ENCODE measurements around the gene PCLO. TPM values are rescaled to one million over a fixed set of nuclear protein-coding genes. Genes with fewer than 3 reads are reported as not detected.
"Not testable (repeated sequence)": the region's sequence is repeated elsewhere in the genome, so short reads cannot be mapped to it uniquely, and the experiment has no call there.

The PCLO gene
- total and polyA plus RNA-seq, 4 donors, result 19.7 to 53.5 (median 30.3) TPM

DNA sequence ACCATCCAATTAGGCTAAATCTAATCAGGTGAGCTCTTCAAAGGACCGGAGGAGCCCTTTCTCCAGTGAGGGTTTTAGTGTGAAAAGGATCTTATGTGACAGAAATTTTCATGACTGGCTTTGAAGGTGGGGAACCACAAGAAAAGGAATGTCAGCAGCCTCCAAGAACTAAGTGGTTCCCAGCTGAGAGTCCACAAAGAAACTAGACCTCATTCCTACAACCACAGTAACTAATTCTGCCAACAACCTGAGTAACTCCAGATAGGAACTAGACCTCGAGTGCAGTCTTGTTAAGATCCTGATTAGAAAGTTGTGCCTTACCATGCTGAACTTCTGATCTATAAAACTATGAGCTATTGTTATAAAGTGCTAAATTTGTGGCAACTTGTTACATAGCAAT lies 51.3 kb downstream of the PCLO start:
- no CpG with 5 or more reads among the region's 2 CpGs for WGBS (ENCODE audit: insufficient coverage)
- Histone ChIP-seq H3K27me3 (ENCODE audit: control insufficient read depth, insufficient read depth, low read length) (no peaks in the 10 kb centered on the region), H3K27ac (ENCODE audit: low read depth, low read length) (no peak overlapping the region), H3K4me1 (ENCODE audit: control insufficient read depth, insufficient read depth, low read length) (no peaks in the 10 kb centered on the region), H3K4me3 (ENCODE audit: low read depth, low read length) (no peak overlapping the region), H3K9me3 (ENCODE audit: control insufficient read depth, insufficient read depth, low read length) (no peaks in the 10 kb centered on the region), H3K36me3 (ENCODE audit: control insufficient read depth, insufficient read depth, low read length) (no peaks in the 10 kb centered on the region)
- DNase-seq (ENCODE audit: low read depth in 4 of 6, low spot score in 6 of 6), result no peak

DNA sequence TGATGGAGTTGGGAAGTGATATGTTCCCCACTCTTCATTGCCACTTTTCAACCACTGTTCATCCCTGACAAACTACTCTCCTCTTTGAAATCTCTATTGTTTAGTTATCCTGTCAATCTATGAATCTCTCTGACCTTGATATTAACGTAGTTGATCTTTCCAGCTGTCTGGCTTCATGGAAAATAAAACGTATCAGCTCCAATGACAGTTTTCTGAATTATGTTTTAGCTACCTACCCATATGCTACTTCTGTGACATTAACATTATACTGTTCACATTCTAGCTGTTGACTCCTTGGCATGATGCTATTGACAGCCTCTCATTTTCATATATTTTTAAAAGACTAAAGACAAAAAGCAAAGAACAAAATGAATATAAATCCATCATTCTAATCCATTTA lies 53.3 kb downstream of the PCLO start:
- Histone ChIP-seq H3K9me3 (ENCODE audit: control insufficient read depth, insufficient read depth, low read length) (no peaks in the 10 kb centered on the region), H3K27me3 (ENCODE audit: control insufficient read depth, insufficient read depth, low read length) (no peaks in the 10 kb centered on the region), H3K4me3 (ENCODE audit: low read depth, low read length) (no peak overlapping the region), H3K4me1 (ENCODE audit: control insufficient read depth, insufficient read depth, low read length) (no peaks in the 10 kb centered on the region), H3K27ac (ENCODE audit: low read depth, low read length) (no peak overlapping the region), H3K36me3 (ENCODE audit: control insufficient read depth, insufficient read depth, low read length) (no peaks in the 10 kb centered on the region)
- WGBS (ENCODE audit: insufficient coverage), result 74% methylated on average over 2 of the region's 2 CpGs
- no peak for DNase-seq (ENCODE audit: low read depth in 4 of 6, low spot score in 6 of 6)

DNA sequence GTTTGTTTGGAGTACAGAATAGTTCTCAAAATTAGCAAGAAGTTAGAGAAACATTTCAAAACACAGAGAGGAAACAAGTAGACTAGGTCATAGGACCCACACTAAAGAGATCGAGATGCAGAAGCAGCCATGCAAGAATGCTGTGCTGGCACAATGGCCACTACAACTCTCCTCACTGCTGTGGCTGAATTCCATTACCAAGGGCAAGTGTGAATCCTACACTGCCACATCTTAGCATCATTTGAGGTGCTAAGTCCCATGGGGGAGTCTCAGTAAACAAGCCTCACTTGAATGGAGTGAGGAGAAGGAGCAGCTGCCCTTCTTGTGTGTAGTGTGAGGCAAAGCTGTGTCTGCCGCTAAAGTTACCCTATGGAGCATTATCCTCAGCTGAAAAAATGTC lies 56.7 kb downstream of the PCLO start:
- no peak overlapping the region for H3K27ac ChIP-seq (ENCODE audit: low read depth, low read length)
- DNase-seq (ENCODE audit: low read depth in 4 of 6, low spot score in 6 of 6), result no peak
- H3K36me3 ChIP-seq (ENCODE audit: control insufficient read depth, insufficient read depth, low read length), result no peaks in the 10 kb centered on the region
- H3K9me3 ChIP-seq (ENCODE audit: control insufficient read depth, insufficient read depth, low read length), result no peaks in the 10 kb centered on the region
- no peaks in the 10 kb centered on the region for H3K27me3 ChIP-seq (ENCODE audit: control insufficient read depth, insufficient read depth, low read length)
- H3K4me1 ChIP-seq (ENCODE audit: control insufficient read depth, insufficient read depth, low read length), result no peaks in the 10 kb centered on the region
- WGBS (ENCODE audit: insufficient coverage), result 20% methylated on average over 1 of the region's 2 CpGs
- H3K4me3 ChIP-seq (ENCODE audit: low read depth, low read length), result no peak overlapping the region

DNA sequence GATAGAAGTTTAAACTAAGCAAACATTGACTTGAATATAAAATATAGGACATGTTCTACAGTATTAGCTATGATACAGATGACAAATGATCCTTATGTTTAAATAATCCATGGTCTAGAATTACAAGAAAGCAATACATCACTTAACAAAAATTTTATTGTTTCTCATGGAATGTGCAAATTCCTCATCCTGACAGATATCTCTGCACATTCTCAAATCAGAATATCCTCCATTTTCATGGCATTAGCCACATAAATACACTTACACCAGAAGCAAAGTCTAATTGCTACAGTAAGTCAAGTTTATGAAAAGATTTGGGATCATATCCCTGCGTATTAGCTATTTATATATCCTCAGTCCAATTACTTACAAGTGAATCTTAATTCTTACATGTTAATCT lies 57.6 kb downstream of the PCLO start:
- Histone ChIP-seq H3K27ac (ENCODE audit: low read depth, low read length) (no peak overlapping the region), H3K27me3 (ENCODE audit: control insufficient read depth, insufficient read depth, low read length) (no peaks in the 10 kb centered on the region), H3K36me3 (ENCODE audit: control insufficient read depth, insufficient read depth, low read length) (no peaks in the 10 kb centered on the region), H3K4me3 (ENCODE audit: low read depth, low read length) (no peak overlapping the region), H3K4me1 (ENCODE audit: control insufficient read depth, insufficient read depth, low read length) (no peaks in the 10 kb centered on the region), H3K9me3 (ENCODE audit: control insufficient read depth, insufficient read depth, low read length) (no peaks in the 10 kb centered on the region)
- WGBS (ENCODE audit: insufficient coverage), result no CpG with 5 or more reads among the region's 1 CpG
- no peak for DNase-seq (ENCODE audit: low read depth in 4 of 6, low spot score in 6 of 6)

DNA sequence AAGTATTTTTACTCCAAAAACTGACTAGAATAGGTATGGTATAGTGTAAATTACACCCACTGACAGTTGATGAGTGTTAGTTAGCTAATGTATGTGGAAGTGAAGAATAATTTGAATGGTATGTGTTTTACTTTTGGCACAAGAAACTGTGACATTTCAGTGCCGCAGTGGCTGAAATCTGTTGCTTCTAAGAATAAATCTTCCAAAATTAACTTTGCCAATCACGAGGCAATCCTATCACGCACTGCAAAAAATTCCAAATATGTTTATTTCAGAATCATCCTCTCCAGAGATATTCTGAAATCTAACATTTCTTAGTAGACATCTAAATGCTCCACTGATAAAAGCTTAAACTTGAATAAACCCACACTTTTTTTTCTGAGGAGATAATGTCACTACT lies 61.2 kb downstream of the PCLO start:
- 88% methylated on average over 3 of the region's 3 CpGs for WGBS (ENCODE audit: insufficient coverage)
- peak in 1 of 6 donors; percentile 71 for DNase-seq (ENCODE audit: low read depth in 4 of 6, low spot score in 6 of 6)

GRCh38 chr7:83096065-83096580 lies 66.6 kb downstream of the PCLO start:
- Histone ChIP-seq H3K9me3 (ENCODE audit: control insufficient read depth, insufficient read depth, low read length) (peaks cover 2% of the 10 kb centered on the region), H3K36me3 (ENCODE audit: control insufficient read depth, insufficient read depth, low read length) (no peaks in the 10 kb centered on the region), H3K4me3 (ENCODE audit: low read depth, low read length) (no peak overlapping the region), H3K4me1 (ENCODE audit: control insufficient read depth, insufficient read depth, low read length) (no peaks in the 10 kb centered on the region), H3K27me3 (ENCODE audit: control insufficient read depth, insufficient read depth, low read length) (no peaks in the 10 kb centered on the region), H3K27ac (ENCODE audit: low read depth, low read length) (no peak overlapping the region)
- no CpG with 5 or more reads among the region's 2 CpGs for WGBS (ENCODE audit: insufficient coverage)
- no peak for DNase-seq (ENCODE audit: low read depth in 4 of 6, low spot score in 6 of 6)

More for the DNA sequence above, 61.2 kb downstream of the PCLO start:
- H3K27ac ChIP-seq (ENCODE audit: low read depth, low read length), result no peak overlapping the region
- no peaks in the 10 kb centered on the region for H3K9me3 ChIP-seq (ENCODE audit: control insufficient read depth, insufficient read depth, low read length)
- no peaks in the 10 kb centered on the region for H3K27me3 ChIP-seq (ENCODE audit: control insufficient read depth, insufficient read depth, low read length)
- no peak overlapping the region for H3K4me3 ChIP-seq (ENCODE audit: low read depth, low read length)
- H3K4me1 ChIP-seq (ENCODE audit: control insufficient read depth, insufficient read depth, low read length), result no peaks in the 10 kb centered on the region
- H3K36me3 ChIP-seq (ENCODE audit: control insufficient read depth, insufficient read depth, low read length), result no peaks in the 10 kb centered on the region

- 60% methylated on average over 1 of the region's 4 CpGs for WGBS (ENCODE audit: insufficient coverage)
- H3K4me3 ChIP-seq (ENCODE audit: low read depth, low read length), result no peak overlapping the region
Measured at GRCh38 chr7:83085299-83085698, 77.4 kb downstream of the PCLO start.

DNA sequence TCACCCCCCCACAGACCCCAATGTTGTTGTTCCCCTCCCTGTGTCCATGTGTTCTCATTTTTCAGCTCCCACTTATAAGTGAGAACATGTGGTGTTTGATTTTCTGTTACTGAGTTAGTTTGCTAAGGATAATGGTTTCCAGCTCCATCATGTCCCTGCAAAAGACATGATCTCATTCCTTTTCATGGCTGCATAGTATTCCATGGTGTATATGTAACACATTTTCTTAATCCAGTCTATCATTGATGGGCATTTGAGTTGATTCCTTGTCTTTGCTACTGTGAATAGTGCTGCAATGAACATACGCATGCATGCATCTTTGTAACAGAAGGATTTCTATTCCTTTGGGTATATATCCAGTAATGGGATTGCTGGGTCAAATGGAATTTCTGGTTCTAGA lies 82.8 kb downstream of the PCLO start:
- H3K4me1 ChIP-seq (ENCODE audit: control insufficient read depth, insufficient read depth, low read length); H3K4me3 ChIP-seq (ENCODE audit: low read depth, low read length); H3K27me3 ChIP-seq (ENCODE audit: control insufficient read depth, insufficient read depth, low read length); H3K36me3 ChIP-seq (ENCODE audit: control insufficient read depth, insufficient read depth, low read length); H3K9me3 ChIP-seq (ENCODE audit: control insufficient read depth, insufficient read depth, low read length); H3K27ac ChIP-seq (ENCODE audit: low read depth, low read length); DNase-seq (ENCODE audit: low read depth in 4 of 6, low spot score in 6 of 6): not testable (repeated sequence)
- WGBS (ENCODE audit: insufficient coverage), result no CpG with 5 or more reads among the region's 1 CpG

More at GRCh38 chr7:83085299-83085698, 77.4 kb downstream of the PCLO start:
- Histone ChIP-seq H3K9me3 (ENCODE audit: control insufficient read depth, insufficient read depth, low read length) (no peaks in the 10 kb centered on the region), H3K4me1 (ENCODE audit: control insufficient read depth, insufficient read depth, low read length) (no peaks in the 10 kb centered on the region), H3K36me3 (ENCODE audit: control insufficient read depth, insufficient read depth, low read length) (no peaks in the 10 kb centered on the region), H3K27me3 (ENCODE audit: control insufficient read depth, insufficient read depth, low read length) (no peaks in the 10 kb centered on the region), H3K27ac (ENCODE audit: low read depth, low read length) (no peak overlapping the region)
- DNase-seq (ENCODE audit: low read depth in 4 of 6, low spot score in 6 of 6), result peak in 1 of 6 donors; percentile 38

DNA sequence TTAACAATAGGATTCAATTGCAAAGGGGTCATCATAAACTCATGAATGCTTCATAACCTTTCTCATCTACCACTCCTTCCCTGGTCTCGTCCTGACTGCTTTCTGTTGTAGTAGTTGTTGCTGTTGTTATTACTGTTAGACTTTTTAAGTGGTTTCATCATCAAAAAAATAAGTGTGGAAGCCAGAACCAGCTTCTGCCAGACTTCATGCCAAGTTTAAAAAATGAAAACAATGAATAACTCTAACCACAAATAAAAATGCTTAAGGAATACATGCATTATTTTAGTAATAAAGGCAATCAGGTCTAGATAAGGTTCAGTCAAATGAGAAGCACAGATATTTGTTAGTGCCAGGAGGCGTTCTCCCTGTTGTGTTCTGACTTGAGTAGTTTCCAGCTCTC lies 85.4 kb downstream of the PCLO start:
- no peak for DNase-seq (ENCODE audit: low read depth in 4 of 6, low spot score in 6 of 6)
- H3K27me3 ChIP-seq (ENCODE audit: control insufficient read depth, insufficient read depth, low read length), result no peaks in the 10 kb centered on the region
- H3K4me3 ChIP-seq (ENCODE audit: low read depth, low read length), result no peak overlapping the region
- no peaks in the 10 kb centered on the region for H3K4me1 ChIP-seq (ENCODE audit: control insufficient read depth, insufficient read depth, low read length)
- H3K27ac ChIP-seq (ENCODE audit: low read depth, low read length), result no peak overlapping the region
- H3K9me3 ChIP-seq (ENCODE audit: control insufficient read depth, insufficient read depth, low read length), result no peaks in the 10 kb centered on the region
- no peaks in the 10 kb centered on the region for H3K36me3 ChIP-seq (ENCODE audit: control insufficient read depth, insufficient read depth, low read length)
- no CpG with 5 or more reads among the region's 2 CpGs for WGBS (ENCODE audit: insufficient coverage)

DNA sequence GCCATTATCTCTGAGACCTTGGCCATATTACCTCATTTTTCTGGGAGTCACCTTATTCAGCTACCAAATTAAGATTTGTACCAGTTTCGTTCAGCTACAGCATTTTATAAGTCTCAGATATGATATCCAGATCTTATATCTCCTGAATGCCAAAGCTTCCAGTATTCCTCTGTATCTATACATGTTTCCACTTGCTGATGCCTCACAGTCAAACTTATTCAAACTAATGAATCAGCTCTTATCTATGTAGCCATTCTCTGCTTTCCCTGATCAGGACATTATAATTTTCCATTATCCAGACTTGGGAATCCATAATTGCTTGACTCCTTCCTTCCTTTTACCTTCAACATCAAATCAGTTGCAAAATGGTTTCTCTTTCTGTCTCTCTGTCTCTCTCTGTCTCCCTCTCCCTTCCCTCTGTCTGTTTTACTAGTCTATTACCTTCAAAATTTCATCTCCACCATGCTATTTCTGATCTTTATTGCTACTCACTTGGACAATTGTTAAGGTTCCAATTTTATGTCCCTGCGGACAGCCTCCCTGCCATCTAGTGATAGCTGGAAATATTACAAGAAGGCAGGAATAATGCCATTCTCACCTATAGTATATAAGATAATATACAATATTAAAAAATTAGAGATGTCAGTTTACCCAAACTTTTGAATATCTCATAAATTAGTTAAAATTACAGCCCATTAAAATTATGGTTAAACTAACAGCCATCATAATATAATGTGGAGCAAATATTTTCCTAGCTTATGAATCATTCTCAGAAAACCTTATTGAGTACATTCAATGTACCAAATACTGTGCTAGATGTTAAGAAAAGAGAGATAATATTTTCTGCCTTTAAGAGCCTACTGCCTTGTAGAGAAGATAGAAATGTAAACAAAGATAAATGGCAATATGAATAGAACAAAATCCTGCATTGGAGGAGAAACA lies 89.8 kb downstream of the PCLO start:
- no peak for DNase-seq (ENCODE audit: low read depth in 4 of 6, low spot score in 6 of 6)
- no peak overlapping the region for H3K27ac ChIP-seq (ENCODE audit: low read depth, low read length)
- no peak overlapping the region for H3K4me3 ChIP-seq (ENCODE audit: low read depth, low read length)
- WGBS (ENCODE audit: insufficient coverage), result 88% methylated on average over 1 of the region's 2 CpGs
- H3K4me1 ChIP-seq (ENCODE audit: control insufficient read depth, insufficient read depth, low read length), result no peaks in the 10 kb centered on the region
- no peaks in the 10 kb centered on the region for H3K27me3 ChIP-seq (ENCODE audit: control insufficient read depth, insufficient read depth, low read length)
- H3K9me3 ChIP-seq (ENCODE audit: control insufficient read depth, insufficient read depth, low read length), result no peaks in the 10 kb centered on the region
- H3K36me3 ChIP-seq (ENCODE audit: control insufficient read depth, insufficient read depth, low read length), result no peaks in the 10 kb centered on the region
